Progenitor cell of endocrine pancreas (in vitro differentiated cells): ENCODE results near the gene CHPF. TPM values are rescaled to one million over a fixed set of nuclear protein-coding genes. Genes with fewer than 3 reads are reported as not detected.

ENCODE experiments used
- DNase-seq: peaks from one replicate; pipeline ENCODE4 v3.0.0; 2021; ENCODE audit warnings: low spot score; ENCODE audit not compliant: unreplicated experiment
- H3K27ac Mint-ChIP-seq: 2 replicates; pipeline ENCODE4 v1.8.0; 2021; ENCODE audit warnings: mild to moderate bottlenecking, moderate library complexity, mixed read lengths
- H3K27me3 Mint-ChIP-seq: 2 replicates; pipeline ENCODE4 v1.8.0; 2021; ENCODE audit warnings: mixed read lengths
- H3K36me3 Mint-ChIP-seq: 2 replicates; pipeline ENCODE4 v1.8.0; 2022; ENCODE audit warnings: mixed read lengths; ENCODE audit not compliant: insufficient read depth
- H3K4me1 Mint-ChIP-seq: 2 replicates; pipeline ENCODE4 v1.8.0; 2021; ENCODE audit warnings: low read depth, mixed read lengths
- H3K4me3 Mint-ChIP-seq: 2 replicates; pipeline ENCODE4 v1.8.0; 2021; ENCODE audit warnings: low read depth, mild to moderate bottlenecking, moderate library complexity, mixed read lengths
- H3K9me3 Mint-ChIP-seq: 2 replicates; pipeline ENCODE4 v1.8.0; 2021; ENCODE audit warnings: low read depth, mixed read lengths
- CTCF ChIP-seq: fragments of 200-600 bp; sonication (generic); IDR thresholded peaks from one replicate; pipeline ENCODE4 v1.5.0; 2021; ENCODE audit warnings: antibody characterized with exemption, mild to moderate bottlenecking; ENCODE audit not compliant: unreplicated experiment
- total RNA-seq: library from RNA; stranded (reverse); gene quantifications from 2 replicates; pipeline ENCODE4 v1.2.1, GENCODE V29; 2021

CHPF gene
- total RNA-seq, 1 donor from 2014 or later: 49.1 TPM

- DNase-seq: no peak
- Mint-ChIP-seq H3K36me3 (no peaks in the 10 kb centered on the region), H3K9me3 (no peaks in the 10 kb centered on the region), H3K27me3 (peaks cover 62% of the 10 kb centered on the region), H3K4me3 (peak overlapping the region; percentile 3), H3K27ac (peak overlapping the region; percentile 45), H3K4me1 (peaks cover 49% of the 10 kb centered on the region)
- peak; percentile 70 for TF ChIP-seq CTCF
Observed at GRCh38 chr2:219521066-219521880, 22.3 kb downstream of the CHPF start.

- H3K36me3 Mint-ChIP-seq: no peaks in the 10 kb centered on the region
- no peaks in the 10 kb centered on the region for H3K9me3 Mint-ChIP-seq
- H3K27ac Mint-ChIP-seq: no peak overlapping the region
- H3K4me3 Mint-ChIP-seq: no peak overlapping the region
- peaks cover 39% of the 10 kb centered on the region for H3K4me1 Mint-ChIP-seq
- no peak for DNase-seq
- H3K27me3 Mint-ChIP-seq: peaks cover 64% of the 10 kb centered on the region
- no peak for TF ChIP-seq CTCF
Observed at GRCh38 chr2:219520079-219520478, 23.5 kb downstream of the CHPF start.

GRCh38 chr2:219519526-219519916, 24.1 kb downstream of the CHPF start:
- peaks cover 65% of the 10 kb centered on the region for H3K27me3 Mint-ChIP-seq
- H3K9me3 Mint-ChIP-seq: no peaks in the 10 kb centered on the region
- no peak for TF ChIP-seq CTCF
- DNase-seq: no peak
- H3K36me3 Mint-ChIP-seq: no peaks in the 10 kb centered on the region
- no peak overlapping the region for H3K4me3 Mint-ChIP-seq
- H3K4me1 Mint-ChIP-seq: peaks cover 39% of the 10 kb centered on the region
- no peak overlapping the region for H3K27ac Mint-ChIP-seq

GRCh38 chr2:219517954-219518778, 25.4 kb downstream of the CHPF start:
- Mint-ChIP-seq H3K27ac (no peak overlapping the region), H3K4me1 (peaks cover 47% of the 10 kb centered on the region), H3K36me3 (no peaks in the 10 kb centered on the region), H3K9me3 (no peaks in the 10 kb centered on the region), H3K4me3 (no peak overlapping the region), H3K27me3 (peaks cover 68% of the 10 kb centered on the region)
- no peak for TF ChIP-seq CTCF
- no peak for DNase-seq

GRCh38 chr2:219516888-219517287, 26.7 kb downstream of the CHPF start:
- Mint-ChIP-seq H3K27me3 (peaks cover 63% of the 10 kb centered on the region), H3K4me1 (peaks cover 53% of the 10 kb centered on the region), H3K36me3 (no peaks in the 10 kb centered on the region), H3K4me3 (no peak overlapping the region), H3K9me3 (no peaks in the 10 kb centered on the region), H3K27ac (no peak overlapping the region)
- DNase-seq: no peak
- no peak for TF ChIP-seq CTCF
